HEK293 (cell line): Measurements from ENCODE around the gene ATP8A2.

Experiments
- CTCF ChIA-PET: fragments of 350-600 bp; formaldehyde crosslinking; extraction: SDS; loops from one replicate; lab custom pipeline; 2021; ENCODE audit warnings: antibody characterized with exemption; lab: Yijun Ruan, JAX
- POLR2A ChIA-PET: fragments of 300-600 bp; formaldehyde crosslinking; extraction: SDS; loops from one replicate; lab custom pipeline; 2020; ENCODE audit warnings: antibody characterized with exemption, inconsistent platforms; lab: Yijun Ruan, JAX
- H3K27ac ChIP-seq: fragments of 200-500 bp; sonication (Bioruptor generic); 2 replicates; pipeline ENCODE4 v1.5.1; 2014; ENCODE audit warnings: low read depth, low read length, control low read depth, inconsistent platforms; ENCODE audit errors: extremely low read depth
- H3K36me3 ChIP-seq, 2 experiments: fragments of 200-500 bp in 1 of 2; sonication (Bioruptor generic) in 1 of 2; 1 replicate in 1 of 2; 2 replicates in 1 of 2; pipeline ENCODE4 v1.5.1; 2014 to 2017; ENCODE audit warnings: inconsistent platforms in 2 of 2, low read length in 2 of 2; ENCODE audit not compliant: control insufficient read depth in 2 of 2, insufficient read depth in 1 of 2
- H3K4me1 ChIP-seq: fragments of 200-500 bp; sonication (Bioruptor generic); 2 replicates; pipeline ENCODE4 v1.5.1; 2014; ENCODE audit warnings: mild to moderate bottlenecking, low read length, inconsistent platforms; ENCODE audit not compliant: control insufficient read depth, insufficient read depth
- H3K4me3 ChIP-seq: 2 replicates; pipeline ENCODE4 v1.5.1; 2011; ENCODE audit warnings: low read depth, mild to moderate bottlenecking, control low read depth, low read length, moderate library complexity
- H3K9me3 ChIP-seq: fragments of 200-500 bp; sonication (Bioruptor generic); 2 replicates; pipeline ENCODE4 v1.5.1; 2014; ENCODE audit warnings: low read depth, low read length, inconsistent platforms; ENCODE audit not compliant: control insufficient read depth, insufficient read depth
- AEBP2 ChIP-seq: fragments of 450-650 bp; formaldehyde crosslinking; IDR thresholded peaks from 2 replicates; pipeline ENCODE4 v1.5.1; 2016; ENCODE audit warnings: missing biosample characterization, missing genetic modification characterization, borderline replicate concordance
- BCL11A ChIP-seq: fragments of 450-650 bp; formaldehyde crosslinking; IDR thresholded peaks from 2 replicates; pipeline ENCODE4 v1.5.1; 2016; ENCODE audit warnings: low read depth, missing biosample characterization, missing genetic modification characterization
- CTCF ChIP-seq: fragments of 450-650 bp; formaldehyde crosslinking; IDR thresholded peaks from 2 replicates; pipeline ENCODE4 v1.5.1; 2016; ENCODE audit warnings: missing biosample characterization, missing genetic modification characterization
- SCRT1 ChIP-seq: fragments of 450-650 bp; formaldehyde crosslinking; IDR thresholded peaks from 2 replicates; pipeline ENCODE4 v1.5.1; 2016; ENCODE audit warnings: missing biosample characterization, missing genetic modification characterization, borderline replicate concordance
- TSHZ1 ChIP-seq: fragments of 450-650 bp; formaldehyde crosslinking; IDR thresholded peaks from 2 replicates; pipeline ENCODE4 v1.5.1; 2016; ENCODE audit warnings: missing biosample characterization, missing genetic modification characterization, borderline replicate concordance
- ZEB2 ChIP-seq: fragments of 450-650 bp; formaldehyde crosslinking; IDR thresholded peaks from 2 replicates; pipeline ENCODE4 v1.5.1; 2016; ENCODE audit warnings: missing biosample characterization, missing genetic modification characterization
- ZNF133 ChIP-seq: fragments of 450-650 bp; formaldehyde crosslinking; IDR thresholded peaks from 2 replicates; pipeline ENCODE4 v1.5.1; 2016; ENCODE audit warnings: missing biosample characterization, missing genetic modification characterization
- ZNF148 ChIP-seq: fragments of 450-650 bp; formaldehyde crosslinking; IDR thresholded peaks from 2 replicates; pipeline ENCODE4 v1.5.0; 2017; ENCODE audit warnings: missing biosample characterization, missing genetic modification characterization, borderline replicate concordance
- ZNF341 ChIP-seq: fragments of 450-650 bp; formaldehyde crosslinking; IDR thresholded peaks from 2 replicates; pipeline ENCODE4; 2016; ENCODE audit warnings: low read depth, missing biosample characterization, missing genetic modification characterization
- ZNF394 ChIP-seq: fragments of 450-650 bp; formaldehyde crosslinking; IDR thresholded peaks from 2 replicates; pipeline ENCODE4 v1.5.1; 2016; ENCODE audit warnings: missing biosample characterization, missing genetic modification characterization, mild to moderate bottlenecking, moderate library complexity, borderline replicate concordance
- ZNF404 ChIP-seq: fragments of 450-650 bp; formaldehyde crosslinking; IDR thresholded peaks from 2 replicates; pipeline ENCODE4 v1.5.1; 2017; ENCODE audit warnings: missing biosample characterization, missing genetic modification characterization
- ZNF610 ChIP-seq: fragments of 450-650 bp; formaldehyde crosslinking; IDR thresholded peaks from 2 replicates; pipeline ENCODE4 v1.5.1; 2016; ENCODE audit warnings: missing biosample characterization, missing genetic modification characterization, borderline replicate concordance
- ZNF621 ChIP-seq: fragments of 450-650 bp; formaldehyde crosslinking; IDR thresholded peaks from 2 replicates; pipeline ENCODE4 v1.5.1; 2017; ENCODE audit warnings: missing biosample characterization, missing genetic modification characterization
- ZNF670 ChIP-seq: fragments of 450-650 bp; formaldehyde crosslinking; IDR thresholded peaks from 2 replicates; pipeline ENCODE4 v1.5.1; 2016; ENCODE audit warnings: missing biosample characterization, missing genetic modification characterization, low read depth
- ZNF692 ChIP-seq: fragments of 450-650 bp; formaldehyde crosslinking; IDR thresholded peaks from 2 replicates; pipeline ENCODE4 v1.5.1; 2016; ENCODE audit warnings: missing biosample characterization, missing genetic modification characterization
- ZNF701 ChIP-seq: fragments of 450-650 bp; formaldehyde crosslinking; IDR thresholded peaks from 2 replicates; pipeline ENCODE4 v1.5.1; 2016; ENCODE audit warnings: missing biosample characterization, missing genetic modification characterization
- ZSCAN5A ChIP-seq: fragments of 450-650 bp; formaldehyde crosslinking; IDR thresholded peaks from 2 replicates; pipeline ENCODE4 v1.5.1; 2016; ENCODE audit warnings: missing biosample characterization, missing genetic modification characterization

ATP8A2 gene

GRCh38 chr13:25397763-25398162 lies 26.0 kb downstream of the ATP8A2 start:
- CTCF ChIA-PET, result interaction anchor here (1.3 kb wide), 1 partner anchor 9 kb away, joined by 3 read pairs; no protein-coding TSS in a partner anchor
- TF ChIP-seq ZNF133 (tag by site-specific recombination) (no peak), ZNF670 (no peak), ZNF610 (tag by site-specific recombination) (no peak), ZNF341 (tag by site-specific recombination) (no peak), AEBP2 (no peak), TSHZ1 (tag by site-specific recombination) (no peak), ZNF701 (tag by site-specific recombination) (no peak), ZNF394 (tag by site-specific recombination) (no peak), BCL11A (tag by site-specific recombination) (no peak), ZNF148 (tag by site-specific recombination) (no peak), ZSCAN5A (tag by site-specific recombination) (no peak), ZNF404 (no peak), ZNF692 (tag by site-specific recombination) (no peak), CTCF (tag by site-specific recombination) (no peak), ZEB2 (tag by site-specific recombination) (no peak), SCRT1 (no peak), ZNF621 (tag by site-specific recombination) (no peak)

More at GRCh38 chr13:25397763-25398162, 26.0 kb downstream of the ATP8A2 start:
- Histone ChIP-seq H3K4me3 (no peak overlapping the region), H3K4me1 (no peaks in the 10 kb centered on the region), H3K9me3 (no peaks in the 10 kb centered on the region), H3K36me3 (no peaks in the 10 kb centered on the region), H3K27ac (no peak overlapping the region)
- POLR2A ChIA-PET, result no interaction called here
